Retina (tissue), 1 donor: Measurements from ENCODE around the gene RRAS.
A peak's percentile ranks its signal among the peaks of the same experiment; 100 is the strongest.

ENCODE experiments used
- DNase-seq: peaks from one replicate; pipeline ENCODE4 v3.0.0-alpha.2; 2016

RRAS gene

GRCh38 chr19:49593233-49594113 is 46.5 kb downstream of the RRAS start:
- DNase-seq = peak; percentile 83

GRCh38 chr19:49592486-49593232 is 47.3 kb downstream of the RRAS start:
- DNase-seq = no peak

- DNase-seq = peak; percentile 80
Observed at GRCh38 chr19:49591731-49592485, 48.0 kb downstream of the RRAS start.

- DNase-seq = no peak
Observed at GRCh38 chr19:49590971-49591730, 48.8 kb downstream of the RRAS start, which contains the start of gene PRR12. Gene PRR12, plus strand, starts transcription at chr19:49591182. Its CDS starts 473 bp downstream, at chr19:49591655.

- peak; percentile 90 for DNase-seq
Observed at GRCh38 chr19:49590071-49590970, 49.6 kb downstream of the RRAS start.

GRCh38 chr19:49589502-49589905 is 50.4 kb downstream of the RRAS start:
- peak; percentile 38 for DNase-seq

GRCh38 chr19:49588365-49589122 is 51.4 kb downstream of the RRAS start:
- no peak for DNase-seq

GRCh38 chr19:49587227-49587626 is 52.7 kb downstream of the RRAS start:
- no peak for DNase-seq
